Left lung (tissue), 10 donors: Measurements from ENCODE around the gene PLXDC1. TPM values are rescaled to one million over a fixed set of nuclear protein-coding genes. Genes with fewer than 3 reads are reported as not detected.
"Not testable (repeated sequence)": the region's sequence is repeated elsewhere in the genome, so short reads cannot be mapped to it uniquely, and the experiment has no call there.

Source experiments
- ATAC-seq: fragments of 200-7000 bp; cut with Tn5 transposase; one replicate; pipeline ENCODE4 v1.9.1; 2020; ENCODE audit warnings: moderate library complexity
- DNase-seq, 4 donors: peaks; one replicate each; pipeline ENCODE4 v3.0.0-alpha.2; 2013 to 2020
- H3K27ac ChIP-seq, 2 donors: fragments of 200-600 bp; sonication (generic) in 1 of 2; one replicate each; pipeline versions ENCODE4 v1.5.0 to v1.8.0; 2020 to 2021
- H3K27me3 ChIP-seq, 2 donors: fragments of 200-600 bp; sonication (generic) in 1 of 2; one replicate each; pipeline versions ENCODE4 v1.5.0 to v1.8.0; 2020 to 2021
- H3K36me3 ChIP-seq, 2 donors: fragments of 200-600 bp; sonication (generic) in 1 of 2; one replicate each; pipeline versions ENCODE4 v1.5.0 to v1.8.0; 2020 to 2021
- H3K4me1 ChIP-seq, 2 donors: fragments of 200-600 bp; one replicate each; pipeline ENCODE4 v1.8.0; 2021
- H3K4me3 ChIP-seq, 2 donors: fragments of 200-600 bp; sonication (generic) in 1 of 2; one replicate each; pipeline versions ENCODE4 v1.5.0 to v1.8.0; 2020 to 2021; ENCODE audit warnings: mild to moderate bottlenecking in 1 of 2
- H3K9me3 ChIP-seq, 2 donors: fragments of 200-600 bp; sonication (generic) in 1 of 2; one replicate each; pipeline versions ENCODE4 v1.5.0 to v1.8.0; 2020 to 2021
- CTCF ChIP-seq, 2 donors: fragments of 200-600 bp; sonication (generic) in 1 of 2; IDR thresholded peaks; one replicate each; pipeline versions ENCODE4 v1.5.0 to v1.8.0; 2021; ENCODE audit warnings: antibody characterized with exemption in 2 of 2
- intact Hi-C, 2 donors: fragments of 100-400 bp; cut with DNase I; formaldehyde crosslinking; loops; one replicate each; pipeline versions ENCODE4 v1.11.2 to v1.14.2; 2022
- polyA plus RNA-seq, 6 donors: library from polyadenylated mRNA; unstranded; fragments of 120-200 nt; gene quantifications; one replicate each; pipeline ENCODE4 v1.2.1, GENCODE V29; 2013; ENCODE audit not compliant: insufficient read length in 6 of 6
- total RNA-seq, 2 donors: library from RNA; stranded (reverse); fragmentation: NEBNext Ultra II Directional; extraction: Animal tissue kit (Norgen Biotek cat#: 25700); gene quantifications; one replicate each; pipeline ENCODE4 v1.2.1, GENCODE V29; 2021
- donor health status: DM: no; HTN: yes; CAD: no.
- donor health status: DM: no; HTN: no; CAD: no.

Gene PLXDC1
- total and polyA plus RNA-seq, 8 donors = 4.1 to 11.9 (median 6.9) TPM

- H3K27me3 ChIP-seq = no peaks in the 10 kb centered on the region
- no peak overlapping the region for H3K27ac ChIP-seq
- TF ChIP-seq CTCF (IDR thresholded peaks at IDR 0.05) = no peak
- intact Hi-C loops = no loop called here
- H3K4me3 ChIP-seq = no peak overlapping the region
- ATAC-seq (no peak), DNase-seq (no peak)
- H3K4me1 ChIP-seq = peaks cover 0 to 5% of the 10 kb centered on the region in 2 donors
- H3K36me3 ChIP-seq = no peaks in the 10 kb centered on the region
- no peaks in the 10 kb centered on the region for H3K9me3 ChIP-seq
Observed at GRCh38 chr17:39123627-39124026, 27.8 kb downstream of the PLXDC1 start.

GRCh38 chr17:39122991-39123390 lies 28.4 kb downstream of the PLXDC1 start:
- H3K4me3 ChIP-seq = no peak overlapping the region
- DNase-seq = no peak
- H3K27me3 ChIP-seq = no peaks in the 10 kb centered on the region
- no peak for TF ChIP-seq CTCF (IDR thresholded peaks at IDR 0.05)
- H3K4me1 ChIP-seq = peaks cover 0 to 5% of the 10 kb centered on the region in 2 donors
- H3K36me3 ChIP-seq = no peaks in the 10 kb centered on the region
- no peaks in the 10 kb centered on the region for H3K9me3 ChIP-seq
- intact Hi-C loops = no loop called here
- no peak overlapping the region for H3K27ac ChIP-seq
- no peak for ATAC-seq

- H3K27ac ChIP-seq, intact Hi-C loops, DNase-seq, H3K9me3 ChIP-seq, H3K4me1 ChIP-seq, H3K27me3 ChIP-seq, H3K36me3 ChIP-seq, H3K4me3 ChIP-seq, ATAC-seq: not testable (repeated sequence)
Observed at GRCh38 chr17:39121919-39122318, 29.5 kb downstream of the PLXDC1 start.

- Histone ChIP-seq H3K9me3 (no peaks in the 10 kb centered on the region), H3K27me3 (no peaks in the 10 kb centered on the region), H3K27ac (no peak overlapping the region), H3K4me3 (no peak overlapping the region), H3K4me1 (peaks cover 0 to 5% of the 10 kb centered on the region in 2 donors), H3K36me3 (no peaks in the 10 kb centered on the region)
- DNase-seq = no peak
- intact Hi-C loops = no loop called here
- ATAC-seq = peak; percentile 62
- TF ChIP-seq CTCF (IDR thresholded peaks at IDR 0.05) = no peak
Observed at GRCh38 chr17:39118674-39119419, 32.6 kb downstream of the PLXDC1 start.

GRCh38 chr17:39116224-39116623 lies 35.2 kb downstream of the PLXDC1 start:
- H3K27me3 ChIP-seq = peaks cover 0 to 9% of the 10 kb centered on the region in 2 donors
- no peak for DNase-seq
- ATAC-seq = no peak
- intact Hi-C loops = no loop called here
- H3K36me3 ChIP-seq = no peaks in the 10 kb centered on the region
- no peak for TF ChIP-seq CTCF (IDR thresholded peaks at IDR 0.05)
- no peak overlapping the region for H3K4me3 ChIP-seq
- H3K9me3 ChIP-seq = no peaks in the 10 kb centered on the region
- H3K27ac ChIP-seq = no peak overlapping the region
- H3K4me1 ChIP-seq = peaks cover 0 to 5% of the 10 kb centered on the region in 2 donors

- H3K9me3 ChIP-seq = no peaks in the 10 kb centered on the region
- no peak overlapping the region for H3K4me3 ChIP-seq
- no peak overlapping the region for H3K27ac ChIP-seq
- TF ChIP-seq CTCF (IDR thresholded peaks at IDR 0.05) = no peak
- H3K4me1 ChIP-seq = peaks cover 0 to 5% of the 10 kb centered on the region in 2 donors
- intact Hi-C loops = no loop called here
- no peaks in the 10 kb centered on the region for H3K36me3 ChIP-seq
- ATAC-seq = no peak
- DNase-seq = no peak
- H3K27me3 ChIP-seq = peaks cover 0 to 16% of the 10 kb centered on the region in 2 donors
Observed at GRCh38 chr17:39115135-39115534, 36.3 kb downstream of the PLXDC1 start.
